Activated CD8-positive, alpha-beta T cell treated with anti-CD3 and anti-CD28 coated beads for 36 hours (primary cell): ENCODE data around the gene ARF5. TPM values are rescaled to one million over a fixed set of nuclear protein-coding genes. Genes with fewer than 3 reads are reported as not detected.

Source experiments
- ATAC-seq: fragments of 200-7000 bp; cut with Tn5 transposase; one replicate; pipeline ENCODE4 v1.10.0; 2021; ENCODE audit warnings: mild to moderate bottlenecking, moderate library complexity
- CTCF ChIA-PET: fragments of 350-600 bp; sonication (Branson Sonifier 250); formaldehyde crosslinking; loops from one replicate; lab custom pipeline; 2021; ENCODE audit warnings: antibody characterized with exemption; lab: Charles Lee
- POLR2A ChIA-PET: fragments of 350-600 bp; sonication (Branson Sonifier 250); formaldehyde crosslinking; loops from one replicate; lab custom pipeline; 2021; ENCODE audit warnings: antibody characterized with exemption; lab: Charles Lee
- DNase-seq: peaks from one replicate; pipeline ENCODE4 v3.0.0-alpha.2; 2020
- H3K27ac Mint-ChIP-seq: one replicate; pipeline ENCODE4 v1.8.0; 2021; ENCODE audit warnings: mild to moderate bottlenecking, mixed read lengths
- H3K27me3 Mint-ChIP-seq: one replicate; pipeline ENCODE4 v1.8.0; 2021; ENCODE audit warnings: mixed read lengths
- H3K36me3 Mint-ChIP-seq: one replicate; pipeline ENCODE4 v1.8.0; 2021; ENCODE audit warnings: low read depth, mixed read lengths
- H3K4me1 Mint-ChIP-seq: one replicate; pipeline ENCODE4 v1.8.0; 2021; ENCODE audit warnings: low read depth, mixed read lengths
- H3K4me3 Mint-ChIP-seq: one replicate; pipeline ENCODE4 v1.8.0; 2021; ENCODE audit warnings: mild to moderate bottlenecking, moderate library complexity, mixed read lengths
- H3K9me3 Mint-ChIP-seq: one replicate; pipeline ENCODE4 v1.8.0; 2021; ENCODE audit warnings: mixed read lengths
- CTCF ChIP-seq: fragments of 200-600 bp; IDR thresholded peaks from one replicate; pipeline ENCODE4 v1.8.0; 2022; ENCODE audit warnings: antibody characterized with exemption, mild to moderate bottlenecking
- intact Hi-C: fragments of 100-400 bp; cut with micrococcal nuclease; formaldehyde crosslinking; loops from one replicate; pipeline ENCODE4 v1.10.0; 2022
- total RNA-seq, 2 experiments: library from RNA; stranded (reverse); gene quantifications; one replicate each; pipeline ENCODE4 v1.2.3, GENCODE V29; 2021

ARF5 gene
- total RNA-seq, 2 experiments from 2014 or later = 106 to 114 TPM

- CTCF ChIA-PET = no interaction called here
Measured at GRCh38 chr7:127591591-127591990, 3.4 kb downstream of the ARF5 start.

GRCh38 chr7:127592550-127592949 is 4.3 kb downstream of the ARF5 start:
- peaks cover 12% of the 10 kb centered on the region for H3K36me3 Mint-ChIP-seq
- no peak for DNase-seq
- H3K4me3 Mint-ChIP-seq = no peak overlapping the region
- no peak for ATAC-seq
- POLR2A ChIA-PET = no interaction called here
- no peaks in the 10 kb centered on the region for H3K9me3 Mint-ChIP-seq
- intact Hi-C loops = no loop called here
- CTCF ChIA-PET = interaction anchor here (1.2 to 1.3 kb wide), 2 partner anchors 9 to 36 kb away, joined by 3 to 4 read pairs; no protein-coding TSS in a partner anchor
- TF ChIP-seq CTCF = no peak
- H3K4me1 Mint-ChIP-seq = peaks cover 20% of the 10 kb centered on the region
- no peak overlapping the region for H3K27ac Mint-ChIP-seq
- H3K27me3 Mint-ChIP-seq = no peaks in the 10 kb centered on the region

More at GRCh38 chr7:127591591-127591990, 3.4 kb downstream of the ARF5 start:
- intact Hi-C loops = no loop called here
- Mint-ChIP-seq H3K9me3 (no peaks in the 10 kb centered on the region), H3K4me3 (no peak overlapping the region), H3K27ac (peak overlapping the region; percentile 59), H3K4me1 (peaks cover 20% of the 10 kb centered on the region), H3K27me3 (no peaks in the 10 kb centered on the region), H3K36me3 (peaks cover 12% of the 10 kb centered on the region)
- POLR2A ChIA-PET = no interaction called here
- DNase-seq (no peak), ATAC-seq (no peak)
- TF ChIP-seq CTCF = no peak

GRCh38 chr7:127594490-127594889 is 6.3 kb downstream of the ARF5 start:
- Mint-ChIP-seq H3K4me1 (peaks cover 17% of the 10 kb centered on the region), H3K36me3 (peaks cover 12% of the 10 kb centered on the region), H3K9me3 (no peaks in the 10 kb centered on the region), H3K27me3 (no peaks in the 10 kb centered on the region), H3K27ac (no peak overlapping the region), H3K4me3 (no peak overlapping the region)
- intact Hi-C loops = no loop called here
- ATAC-seq (no peak), DNase-seq (no peak)
- no peak for TF ChIP-seq CTCF
- POLR2A ChIA-PET = no interaction called here
- CTCF ChIA-PET = no interaction called here

- Mint-ChIP-seq H3K36me3 (peaks cover 10% of the 10 kb centered on the region), H3K27me3 (no peaks in the 10 kb centered on the region), H3K9me3 (no peaks in the 10 kb centered on the region), H3K27ac (no peak overlapping the region), H3K4me3 (no peak overlapping the region), H3K4me1 (peaks cover 9% of the 10 kb centered on the region)
- no peak for TF ChIP-seq CTCF
- ChIA-PET CTCF (no interaction called here), POLR2A (no interaction called here)
- ATAC-seq = no peak
- DNase-seq = no peak
- intact Hi-C loops = no loop called here
Measured at GRCh38 chr7:127595737-127596136, 7.5 kb downstream of the ARF5 start.

GRCh38 chr7:127598318-127598717 is 10.1 kb downstream of the ARF5 start:
- ChIA-PET POLR2A (no interaction called here), CTCF (interaction anchor here (1.0 kb wide), 1 partner anchor 31 kb away, joined by 3 read pairs; no protein-coding TSS in a partner anchor)
- Mint-ChIP-seq H3K9me3 (no peaks in the 10 kb centered on the region), H3K4me1 (no peaks in the 10 kb centered on the region), H3K27me3 (no peaks in the 10 kb centered on the region), H3K36me3 (no peaks in the 10 kb centered on the region), H3K4me3 (no peak overlapping the region), H3K27ac (no peak overlapping the region)
- ATAC-seq = no peak
- peak; percentile 16 for DNase-seq
- TF ChIP-seq CTCF = peak; percentile 31
- intact Hi-C loops = no loop called here
